ENCODE data around the gene SLC25A5.
"Not testable (repeated sequence)": the region's sequence is repeated elsewhere in the genome, so short reads cannot be mapped to it uniquely, and the experiment has no call there.

Gene SLC25A5

DNA sequence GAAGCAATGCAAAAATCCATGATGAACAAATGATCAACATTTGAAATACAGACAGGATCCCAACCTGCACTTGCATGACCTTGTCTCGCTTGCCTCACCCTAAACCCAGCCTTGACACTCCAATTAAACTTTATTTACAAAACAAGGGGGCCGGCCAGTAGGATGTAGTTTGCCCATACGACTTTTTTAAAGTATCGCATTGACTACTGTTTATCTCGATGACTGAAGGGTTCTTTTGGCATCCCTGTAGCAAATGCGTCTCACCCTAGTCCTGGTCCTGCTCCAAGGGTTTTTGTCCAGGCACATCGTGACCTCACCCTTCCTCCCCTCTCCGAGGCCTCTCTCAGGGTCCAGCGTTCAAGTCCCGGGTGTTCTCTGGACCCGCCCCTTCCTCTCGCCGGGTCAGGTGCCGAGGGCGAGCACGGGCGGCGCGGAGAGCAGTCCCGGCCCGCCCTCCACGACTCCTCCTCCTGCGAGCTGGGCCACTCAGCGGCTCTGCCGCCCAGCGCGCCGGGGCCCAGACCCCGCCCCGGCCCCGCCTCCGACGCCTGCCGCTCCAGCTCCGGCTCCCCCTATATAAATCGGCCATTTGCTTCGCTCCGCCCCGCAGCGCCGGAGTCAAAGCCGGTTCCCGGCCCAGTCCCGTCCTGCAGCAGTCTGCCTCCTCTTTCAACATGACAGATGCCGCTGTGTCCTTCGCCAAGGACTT lies at the start of gene SLC25A5:
SLC25A5 (plus strand) TSS at position 603 of the 709 bp plus-strand sequence; CDS start at position 675, 72 bp downstream.
- DNase-seq (ENCODE audit: low read depth) = peak; percentile 69

DNA sequence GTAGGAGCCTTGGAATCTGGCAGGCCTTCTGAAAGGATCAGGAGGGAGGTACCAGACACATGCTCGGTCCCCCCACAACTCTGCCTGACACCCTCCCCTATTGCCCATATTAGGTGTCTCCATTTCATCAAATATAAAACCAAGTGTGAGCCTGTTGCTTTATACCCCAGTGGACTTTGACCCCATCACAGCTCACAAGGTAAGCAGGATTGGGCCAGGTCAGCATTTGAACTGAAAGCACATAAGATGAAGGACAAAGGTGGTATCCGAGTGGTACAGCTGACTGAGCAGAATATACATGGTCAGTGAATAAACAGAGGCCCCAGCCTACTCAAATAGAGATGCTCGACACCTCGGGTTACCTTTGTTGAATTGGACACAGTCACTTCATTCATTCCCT lies 49.1 kb upstream of the SLC25A5 start:
- no peak for DNase-seq (ENCODE audit: low read depth)

DNA sequence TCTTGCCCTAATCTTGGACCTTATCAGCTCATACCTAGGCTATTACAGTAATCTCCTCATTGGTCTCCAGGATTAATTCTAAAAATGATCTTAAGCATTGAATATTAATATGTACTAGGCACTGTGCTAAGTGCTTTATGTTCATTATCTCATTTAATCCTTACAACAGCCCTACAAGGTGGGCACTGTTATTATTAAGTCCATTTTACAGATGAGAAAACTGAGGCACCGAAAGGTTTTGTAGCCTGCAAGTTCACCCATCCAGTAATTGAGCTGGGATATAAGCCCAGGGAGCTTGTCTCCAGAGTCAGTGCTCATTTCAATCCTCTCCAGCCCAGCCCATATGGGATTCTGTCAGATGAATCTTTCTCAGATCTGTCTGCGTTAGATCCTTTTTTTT lies 48.3 kb upstream of the SLC25A5 start:
- DNase-seq (ENCODE audit: low read depth) = no peak

DNA sequence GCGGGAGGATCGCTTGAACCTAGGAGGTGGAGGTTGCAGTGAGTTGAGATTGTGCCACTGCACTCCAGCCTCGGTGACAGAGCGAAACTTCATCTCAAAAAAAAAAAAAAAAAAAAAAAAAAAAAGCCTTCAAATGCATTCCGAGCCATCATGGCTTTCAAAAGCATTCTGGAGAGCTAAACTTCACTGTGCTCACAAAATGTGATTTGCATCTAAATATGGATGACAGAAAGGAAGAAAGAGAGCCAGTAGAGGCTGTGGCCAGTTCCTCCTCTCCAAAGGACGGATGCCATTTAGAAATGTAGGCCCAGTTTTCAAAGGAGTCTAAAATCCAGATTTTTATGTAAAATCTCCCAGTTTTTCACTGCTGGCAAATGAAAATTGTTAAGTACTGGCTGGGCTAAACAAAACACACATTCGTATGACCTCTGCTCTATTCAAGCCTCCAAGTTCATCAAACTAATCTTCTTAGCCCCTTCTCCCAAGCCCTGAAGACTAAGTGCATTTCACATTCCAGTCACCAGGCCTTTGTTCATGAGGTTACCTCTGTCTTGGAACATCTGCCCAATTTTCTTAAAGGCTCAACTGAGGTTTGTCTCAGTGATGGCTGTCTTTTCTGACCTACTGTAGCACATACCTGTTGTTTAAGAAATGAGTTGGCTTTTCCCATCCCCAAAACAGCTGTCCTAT lies 47.1 kb upstream of the SLC25A5 start:
- DNase-seq (ENCODE audit: low read depth) = no peak

DNA sequence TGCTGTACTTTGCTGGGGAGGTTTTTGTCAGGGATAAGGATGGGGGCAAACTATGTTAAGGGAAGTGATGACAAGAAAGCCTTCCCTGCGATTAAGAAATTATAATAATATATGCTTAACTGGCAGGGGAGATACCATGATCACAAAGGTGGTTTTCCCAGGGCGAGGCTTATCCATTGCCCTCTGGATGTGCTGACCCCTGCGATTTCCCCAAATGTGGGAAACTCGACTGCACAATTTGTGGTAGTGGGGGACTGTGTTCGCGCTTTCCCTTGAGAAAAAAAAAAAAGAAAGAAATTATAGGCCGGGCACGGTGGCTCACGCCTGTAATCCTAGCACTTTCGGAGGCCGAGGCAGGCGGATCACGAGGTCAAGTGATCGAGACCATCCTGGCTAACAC lies 44.6 kb upstream of the SLC25A5 start:
- no peak for DNase-seq (ENCODE audit: low read depth)

DNA sequence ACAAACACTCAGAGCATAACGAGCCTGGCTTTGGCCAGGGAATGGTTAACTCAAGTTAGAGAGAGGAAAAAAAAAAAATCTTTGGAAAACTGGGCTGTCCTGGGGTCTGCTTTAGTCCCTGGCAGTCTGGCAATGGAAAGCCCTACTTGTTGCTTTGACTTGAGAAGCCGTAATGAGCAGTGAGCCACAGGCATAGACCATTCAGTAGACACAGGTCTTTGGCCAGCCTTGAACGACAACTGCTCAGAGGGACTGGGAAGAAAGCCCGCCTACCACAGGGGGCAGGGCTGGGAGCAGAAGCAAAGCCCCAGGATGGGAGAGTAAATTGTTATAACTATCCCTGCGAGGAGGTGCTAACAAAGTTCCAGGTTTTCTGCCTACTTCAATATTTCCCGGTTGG lies 43.2 kb upstream of the SLC25A5 start:
- no peak for DNase-seq (ENCODE audit: low read depth)

DNA sequence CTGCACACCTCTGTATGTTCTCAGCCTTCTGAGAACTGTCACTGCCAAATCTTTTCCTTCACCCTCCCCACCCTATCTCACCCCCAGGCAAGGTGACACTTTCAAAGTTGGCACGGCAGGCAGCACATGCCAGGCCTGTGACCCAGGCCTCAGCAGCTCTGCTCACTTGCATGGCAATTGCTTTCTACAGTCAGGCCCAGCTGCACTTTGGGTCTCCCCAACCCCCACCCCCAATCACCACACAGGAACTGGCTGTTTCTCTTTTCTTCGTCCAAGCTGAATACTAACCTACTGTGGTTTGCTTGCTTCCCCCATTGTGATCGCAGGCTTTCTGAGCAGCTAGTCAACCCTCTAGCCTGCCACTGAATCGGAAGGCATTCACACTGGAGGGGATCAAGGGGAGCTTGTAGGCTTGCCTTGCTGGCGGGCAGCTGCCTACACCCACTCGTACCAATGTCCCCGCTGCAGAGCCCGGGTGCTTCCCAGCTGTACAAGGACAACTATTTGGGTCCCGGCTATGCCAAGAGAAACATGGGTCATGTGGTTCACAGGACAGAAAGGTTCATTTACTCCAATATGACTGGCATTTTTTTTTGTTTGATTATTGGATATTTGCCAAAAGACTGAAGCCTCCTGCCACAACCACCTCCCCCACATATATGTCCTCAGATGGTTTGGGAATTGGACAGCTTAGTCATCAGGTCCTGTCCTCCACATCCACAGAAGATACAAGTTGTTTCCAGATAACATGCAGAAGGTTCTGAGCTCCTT lies 41.0 kb upstream of the SLC25A5 start:
- DNase-seq (ENCODE audit: low read depth) = no peak

DNA sequence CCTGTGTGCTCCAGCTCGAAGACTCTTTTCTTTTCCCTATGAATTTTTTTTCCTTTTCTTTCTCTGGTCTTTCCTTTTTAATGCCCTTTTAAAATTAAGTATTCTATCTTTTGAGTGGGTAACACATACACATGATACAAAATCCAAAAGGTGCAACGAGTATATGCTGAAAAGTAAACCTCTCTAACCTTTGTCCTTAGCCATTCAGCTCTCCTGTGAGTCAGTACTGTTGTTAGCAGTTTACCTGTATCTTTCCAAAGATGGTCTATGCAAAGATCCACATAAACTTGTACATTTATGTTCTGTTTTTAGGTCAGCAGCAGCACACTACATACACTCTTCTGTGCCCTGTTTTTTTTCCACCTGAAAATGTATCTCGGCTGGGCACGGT lies 40.5 kb upstream of the SLC25A5 start:
- no peak for DNase-seq (ENCODE audit: low read depth)

DNA sequence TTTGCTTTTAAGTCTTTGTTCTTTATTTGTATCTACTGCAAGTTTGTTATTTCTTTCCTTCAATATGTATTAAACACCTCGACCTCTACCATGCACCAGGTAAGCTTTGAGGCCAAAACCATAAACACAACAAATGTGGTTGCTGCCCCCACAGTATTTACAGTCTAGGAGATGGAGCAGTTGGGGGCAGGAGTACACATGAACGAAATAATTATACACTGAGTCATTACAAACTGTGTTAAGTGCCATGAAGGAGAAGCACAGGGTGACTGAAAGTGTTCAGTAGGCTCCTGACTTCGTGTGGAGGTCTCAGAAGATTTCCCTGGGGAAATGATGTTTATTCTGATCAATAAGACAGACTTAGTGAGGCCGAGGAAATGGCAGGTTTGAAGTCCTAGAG lies 38.8 kb upstream of the SLC25A5 start:
- no peak for DNase-seq (ENCODE audit: low read depth)

DNA sequence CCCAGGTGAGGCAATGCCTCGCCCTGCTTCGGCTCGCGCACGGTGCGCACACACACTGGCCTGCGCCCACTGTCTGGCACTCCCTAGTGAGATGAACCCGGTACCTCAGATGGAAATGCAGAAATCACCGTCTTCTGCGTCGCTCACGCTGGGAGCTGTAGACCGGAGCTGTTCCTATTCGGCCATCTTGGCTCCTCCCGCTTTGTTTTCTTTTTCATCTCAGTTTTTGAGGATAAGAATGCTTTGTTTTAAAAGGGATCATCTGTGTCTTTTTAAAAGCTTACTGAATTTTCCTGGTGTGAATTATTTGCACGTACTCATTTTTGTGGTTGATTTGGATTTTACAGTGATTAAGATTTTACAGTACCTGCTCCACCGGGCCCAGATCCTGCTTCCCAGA lies 26.9 kb upstream of the SLC25A5 start:
- DNase-seq (ENCODE audit: low read depth) = not testable (repeated sequence)

DNA sequence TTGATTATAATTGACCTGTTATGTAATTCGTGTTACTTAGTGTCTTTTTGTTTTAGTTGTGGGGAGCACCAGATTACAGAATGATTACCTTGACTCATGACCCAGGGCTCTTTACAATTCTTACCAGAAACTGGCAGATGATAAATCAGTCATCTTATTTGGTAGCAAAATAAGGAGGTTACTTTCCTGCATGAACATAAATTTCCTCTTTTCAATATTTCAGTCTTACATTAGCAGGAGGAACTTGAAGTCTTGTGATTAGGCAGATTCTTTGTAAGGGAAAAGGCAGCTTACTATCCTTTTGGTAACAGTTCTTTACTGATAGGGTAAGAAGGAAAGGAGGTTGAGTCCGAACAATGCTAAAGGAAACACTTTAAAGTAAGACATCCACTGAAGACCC lies 26.0 kb upstream of the SLC25A5 start:
- no peak for DNase-seq (ENCODE audit: low read depth)

DNA sequence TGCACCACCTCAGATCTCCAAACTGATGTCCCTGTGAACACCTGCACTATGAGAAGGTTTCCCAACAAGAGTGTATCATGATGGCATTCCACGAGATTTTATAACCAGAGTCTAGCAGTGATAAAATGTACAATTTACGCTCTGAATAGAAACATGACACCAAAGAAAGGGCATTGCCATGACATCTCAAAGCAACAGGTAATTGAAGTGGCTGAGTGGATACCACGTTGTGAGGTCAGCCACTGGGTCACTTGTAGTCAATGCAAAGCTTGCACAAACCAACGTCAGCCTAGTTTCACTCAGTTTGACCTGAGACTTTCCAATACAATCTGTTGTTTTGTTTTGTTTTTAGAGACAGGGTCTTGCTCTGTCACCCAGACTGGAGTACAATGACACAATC lies 15.0 kb upstream of the SLC25A5 start:
- DNase-seq (ENCODE audit: low read depth) = no peak

DNA sequence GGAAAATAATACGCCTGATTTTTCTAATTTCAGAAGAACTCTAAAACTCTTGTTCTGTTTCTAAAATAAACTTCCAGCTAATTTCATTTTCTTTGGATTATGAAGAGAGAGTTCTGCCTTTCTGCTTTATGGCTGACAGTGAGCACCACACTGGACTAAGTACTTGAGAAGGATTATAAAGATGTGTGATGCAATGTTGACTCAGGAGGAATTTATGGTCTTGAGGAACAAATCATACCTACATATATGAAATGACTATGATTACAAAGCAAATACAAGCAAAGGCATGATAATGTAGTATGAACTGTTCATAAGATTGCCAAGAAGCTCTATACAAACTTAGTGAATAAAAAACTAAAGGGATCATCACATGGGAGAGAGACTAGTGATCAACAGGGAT lies 13.0 kb upstream of the SLC25A5 start:
- no peak for DNase-seq (ENCODE audit: low read depth)

DNA sequence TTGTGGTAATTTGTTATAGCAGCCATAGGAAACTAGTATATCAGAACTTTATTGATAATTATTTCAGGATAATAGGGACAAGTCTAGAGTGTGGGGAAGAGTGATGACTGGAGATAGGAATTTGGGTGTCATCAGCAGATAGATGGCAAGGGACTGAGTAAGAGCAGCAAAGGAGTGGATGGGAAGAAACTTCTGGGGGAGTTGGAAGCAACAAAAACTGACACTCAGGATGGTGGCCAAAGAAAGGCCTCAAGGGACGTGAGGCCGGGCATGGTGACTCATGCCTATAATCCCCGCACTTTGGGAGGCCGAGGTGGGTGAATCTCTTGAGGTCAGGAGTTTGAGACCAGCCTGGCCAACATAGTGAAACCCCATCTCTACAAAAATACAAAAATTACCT lies 9.1 kb upstream of the SLC25A5 start:
- no peak for DNase-seq (ENCODE audit: low read depth)

DNA sequence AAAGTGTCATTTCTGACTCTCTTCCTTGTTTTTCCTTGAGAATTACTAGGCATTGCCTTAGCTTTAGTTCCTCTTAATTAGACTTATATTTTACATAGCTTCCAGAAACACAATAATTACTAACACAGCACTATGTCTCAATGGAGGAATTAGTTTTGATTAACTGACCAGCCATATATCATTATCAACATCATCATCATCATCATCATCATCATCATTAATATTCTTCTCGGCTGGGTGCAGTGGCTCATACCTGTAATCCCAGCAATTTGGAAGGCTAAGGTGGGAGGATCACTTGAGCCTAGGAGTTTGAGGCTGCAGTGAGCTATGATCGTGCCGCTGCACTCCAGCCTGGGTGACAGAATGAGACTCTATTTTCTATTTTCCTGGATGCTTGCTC lies 2.7 kb upstream of the SLC25A5 start:
- DNase-seq (ENCODE audit: low read depth) = no peak

DNA sequence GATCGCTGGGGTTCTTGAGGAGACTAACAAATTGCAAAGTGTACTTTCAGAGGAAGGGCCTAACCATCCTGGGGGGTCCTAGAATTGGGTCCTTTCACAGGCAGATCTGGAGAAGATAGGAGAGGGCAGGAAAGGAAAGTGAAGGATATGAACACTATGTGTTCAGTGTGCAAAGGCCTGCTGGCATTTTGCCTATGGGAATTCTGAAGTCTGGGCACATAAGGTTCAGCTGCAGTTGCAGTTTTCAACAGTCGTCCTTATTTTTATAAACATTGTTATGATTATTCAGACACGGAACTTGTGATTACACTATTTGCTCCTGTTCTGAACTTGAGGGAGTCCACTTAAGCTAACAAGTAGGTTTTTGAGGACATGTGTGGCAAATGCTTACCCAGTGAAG lies 1.3 kb upstream of the SLC25A5 start:
- DNase-seq (ENCODE audit: low read depth) = no peak

DNA sequence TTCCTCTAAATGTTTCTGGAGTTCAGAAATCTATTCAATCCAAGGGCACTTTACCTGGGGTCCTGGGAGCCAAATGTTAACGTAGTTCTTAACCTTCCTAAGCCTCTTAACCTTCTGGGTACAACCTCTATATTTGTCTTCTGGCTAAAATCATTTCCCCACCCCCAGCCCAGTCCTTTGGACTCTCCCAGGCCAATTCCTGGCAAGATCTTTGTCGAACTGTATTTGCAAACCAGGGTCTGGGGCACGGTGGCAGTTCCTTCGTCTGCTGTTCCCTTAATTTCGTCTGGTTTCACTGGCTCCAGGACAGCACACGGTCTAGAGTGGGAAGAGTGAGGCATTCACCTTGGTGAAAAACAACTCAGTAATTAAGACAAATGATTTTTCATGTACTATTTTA lies 811 bp upstream of the SLC25A5 start:
- no peak for DNase-seq (ENCODE audit: low read depth)

DNA sequence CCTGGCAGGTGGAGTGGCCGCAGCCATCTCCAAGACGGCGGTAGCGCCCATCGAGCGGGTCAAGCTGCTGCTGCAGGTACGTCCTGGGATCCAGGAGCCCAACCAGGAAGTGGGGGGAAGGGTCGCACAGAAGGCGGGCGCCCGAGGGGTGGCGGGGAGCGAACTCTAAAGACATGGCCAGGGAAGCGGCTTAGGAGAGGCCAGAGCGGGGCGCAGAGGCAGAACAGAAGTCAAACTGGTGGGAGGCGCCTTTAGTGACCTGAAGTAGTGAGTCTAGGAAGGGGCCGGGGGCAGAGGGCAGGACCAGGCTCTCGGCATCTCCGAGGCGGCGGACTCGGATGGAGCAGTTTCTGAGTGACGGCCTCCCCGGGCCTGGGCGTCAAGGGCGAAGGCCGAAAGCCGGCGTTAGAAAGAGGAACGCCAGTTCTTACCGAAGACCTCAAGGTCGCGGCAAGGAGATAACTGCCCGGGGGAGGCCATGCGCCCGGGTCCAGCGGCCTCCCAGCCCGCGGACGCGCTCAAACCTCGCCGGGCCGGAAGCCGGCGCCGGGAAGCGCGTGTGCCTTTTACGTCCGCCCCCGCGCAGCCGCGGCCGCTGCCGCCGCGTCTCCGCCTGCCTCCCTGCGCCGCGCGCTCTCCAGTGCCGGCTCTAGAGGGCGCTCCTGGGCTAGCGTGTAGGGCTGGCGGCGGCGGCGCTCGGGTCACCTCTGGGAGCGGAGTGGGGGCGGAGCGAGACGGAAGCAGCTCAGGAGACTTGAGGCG lies 488 bp downstream of the SLC25A5 start:
- peak; percentile 75 for DNase-seq (ENCODE audit: low read depth)

DNA sequence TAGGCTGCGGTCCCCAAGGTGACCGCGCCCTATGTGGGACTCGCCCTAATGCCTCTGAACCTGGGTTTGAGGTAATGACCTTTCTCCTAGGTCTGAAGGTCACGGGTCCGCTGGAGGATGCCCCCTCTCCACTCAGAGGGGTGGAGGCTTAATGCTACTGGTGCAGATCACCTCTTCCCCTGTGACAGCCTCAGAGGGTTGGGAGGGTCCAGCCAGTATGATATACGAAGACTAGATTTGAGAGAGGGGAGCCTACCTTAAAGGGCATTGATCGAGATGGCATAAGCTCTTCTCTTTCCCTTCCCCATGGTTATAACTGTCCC lies 1.0 kb downstream of the SLC25A5 start:
- DNase-seq (ENCODE audit: low read depth) = no peak

DNA sequence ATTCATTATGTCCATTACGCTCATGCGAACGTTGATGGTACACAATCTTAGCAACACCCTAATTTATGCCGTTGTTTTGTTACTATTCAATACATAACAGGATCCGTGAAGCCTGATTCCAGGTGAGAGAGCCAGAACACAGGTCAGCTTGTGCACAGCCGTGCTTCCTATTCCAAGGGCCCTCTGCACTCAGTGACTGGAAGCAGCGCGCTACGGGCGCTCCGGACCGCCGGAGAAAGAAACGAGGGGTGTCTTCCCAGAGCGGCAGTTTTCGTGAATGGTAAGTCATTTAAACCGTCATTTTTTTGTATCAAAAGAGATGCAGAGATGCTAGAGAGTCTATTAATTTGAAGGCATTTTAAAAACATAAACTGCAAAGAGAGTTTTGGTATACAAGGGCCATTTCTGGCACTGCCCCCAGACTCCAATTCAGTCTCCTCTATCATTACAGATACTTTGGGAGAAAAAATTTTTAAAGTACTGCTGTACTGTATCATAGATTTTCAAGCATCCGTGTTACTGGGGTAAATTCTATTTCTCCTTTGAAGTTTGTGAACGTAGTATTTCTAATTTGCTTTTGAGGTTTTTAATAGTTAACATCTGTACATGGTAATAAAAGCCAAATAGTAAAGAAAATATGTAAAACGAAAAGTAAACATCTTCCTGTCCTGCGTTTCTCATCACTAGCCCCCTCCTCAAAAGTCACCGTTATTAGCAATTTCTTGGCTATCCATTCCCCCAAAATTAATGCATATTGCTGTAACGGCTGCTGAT lies 6.6 kb downstream of the SLC25A5 start:
- no peak for DNase-seq (ENCODE audit: low read depth)

DNA sequence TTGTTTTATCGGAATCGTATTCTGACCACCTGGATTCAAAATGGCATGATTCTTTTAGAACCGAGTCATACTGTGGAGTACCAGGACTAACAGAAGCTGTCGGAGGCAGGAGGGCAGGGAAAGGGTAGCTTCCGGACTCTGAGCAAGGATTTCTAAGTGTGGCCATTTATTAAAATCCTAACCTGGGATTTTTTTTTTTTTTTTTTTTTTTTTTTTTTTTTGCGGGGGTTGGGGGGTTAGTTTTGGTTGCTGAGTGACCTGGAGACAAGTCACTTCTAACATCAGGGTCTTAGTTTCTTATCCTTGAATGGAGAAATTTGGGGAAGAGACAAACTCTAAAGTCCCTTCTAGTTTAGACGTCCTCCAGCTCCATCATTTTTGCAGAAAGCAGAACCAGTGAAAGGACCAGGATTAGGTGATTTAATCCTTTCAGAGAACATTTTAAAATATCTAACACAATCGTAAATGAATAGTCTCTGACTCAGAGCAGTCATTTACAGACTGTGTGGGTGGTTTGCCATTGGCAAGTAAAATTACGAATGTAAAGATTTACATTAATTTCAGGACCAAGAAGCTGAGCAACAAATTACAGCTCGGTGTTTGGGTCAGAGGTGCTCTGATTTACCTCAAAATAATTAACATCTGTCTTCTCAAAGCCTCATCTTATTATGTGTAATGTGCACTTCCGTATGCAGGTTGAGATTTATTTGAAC lies 7.3 kb downstream of the SLC25A5 start:
- DNase-seq (ENCODE audit: low read depth) = no peak

Measured in stimulated activated CD8-positive, alpha-beta memory T cell treated with anti-CD3 and anti-CD28 coated beads, Interleukin-12 subunit alpha, Interleukin-12 subunit beta, amount 100 ng/mL, for 4 hours (primary cell).